PC-9 (cell line): ENCODE data around the gene TMEM141. TPM values are rescaled to one million over a fixed set of nuclear protein-coding genes. Genes with fewer than 3 reads are reported as not detected.
A peak's percentile ranks its signal among the peaks of the same experiment; 100 is the strongest.

Experiments
- BruUV-seq: library from RNA; stranded (reverse); fragments of 400-500 nt; replicated peaks from 2 replicates; lab custom pipeline; 2021; lab: Mats Ljungman, UMichigan
- CTCF ChIA-PET: fragments of 300-600 bp; sonication (Branson Sonifier 250); formaldehyde crosslinking; loops from one replicate; lab custom pipeline; 2022; ENCODE audit warnings: antibody characterized with exemption; lab: Charles Lee
- POLR2A ChIA-PET: fragments of 300-600 bp; sonication (Branson Sonifier 250); formaldehyde crosslinking; loops from one replicate; lab custom pipeline; 2022; ENCODE audit warnings: antibody characterized with exemption; ENCODE audit not compliant: unreplicated experiment; lab: Charles Lee
- DNase-seq, 2 experiments: peaks; one replicate each; pipeline versions ENCODE4 v3.0.0 to v3.0.0-alpha.2; 2015 to 2022; ENCODE audit warnings: mixed read lengths in 1 of 2
- H2AFZ ChIP-seq: fragments of 200-600 bp; sonication (generic); 2 replicates; pipeline ENCODE4 v1.8.1; 2017; ENCODE audit warnings: antibody characterized with exemption
- H3F3A ChIP-seq: fragments of 200-600 bp; sonication (generic); 2 replicates; pipeline ENCODE4 v1.8.1; 2017; ENCODE audit warnings: antibody characterized with exemption, mild to moderate bottlenecking, low read depth; ENCODE audit not compliant: insufficient read depth
- H3K27ac ChIP-seq: fragments of 200-600 bp; sonication (generic); 2 replicates; pipeline ENCODE4 v1.6.1; 2016; ENCODE audit warnings: mixed run types
- H3K27me3 ChIP-seq: fragments of 200-600 bp; sonication (generic); 2 replicates; pipeline ENCODE4 v1.6.1; 2016; ENCODE audit warnings: low read depth, mixed run types; ENCODE audit not compliant: insufficient read depth
- H3K36me3 ChIP-seq: fragments of 200-600 bp; sonication (generic); 2 replicates; pipeline ENCODE4 v1.6.1; 2016; ENCODE audit warnings: low read depth, mixed run types
- H3K4me1 ChIP-seq: fragments of 200-600 bp; sonication (generic); replicated peaks from 2 replicates; pipeline ENCODE4 v1.6.1; 2016; ENCODE audit warnings: mixed run types; ENCODE audit not compliant: insufficient read depth
- H3K4me2 ChIP-seq: fragments of 200-600 bp; sonication (generic); 2 replicates; pipeline ENCODE4 v1.6.1; 2017; ENCODE audit warnings: mixed run types
- H3K4me3 ChIP-seq: fragments of 200-600 bp; sonication (generic); 2 replicates; pipeline ENCODE4 v1.6.1; 2016; ENCODE audit warnings: mixed run types
- H3K79me2 ChIP-seq: fragments of 200-600 bp; sonication (generic); 2 replicates; pipeline ENCODE4 v1.6.1; 2017; ENCODE audit warnings: low read depth, mixed run types
- H3K9me2 ChIP-seq: fragments of 200-600 bp; sonication (generic); 2 replicates; pipeline ENCODE4 v1.8.1; 2017; ENCODE audit warnings: mild to moderate bottlenecking; ENCODE audit not compliant: insufficient read depth
- H3K9me3 ChIP-seq: fragments of 200-600 bp; sonication (generic); 2 replicates; pipeline ENCODE4 v1.8.1; 2016; ENCODE audit warnings: low read depth; ENCODE audit not compliant: insufficient read depth
- H4K20me1 ChIP-seq: fragments of 200-600 bp; sonication (generic); 2 replicates; pipeline ENCODE4 v1.8.1; 2017; ENCODE audit not compliant: insufficient read depth
- CTCF ChIP-seq: fragments of 200-600 bp; sonication (generic); conservative IDR thresholded peaks from 2 replicates; pipeline ENCODE4 v1.6.1; 2017; ENCODE audit warnings: mixed run types, antibody characterized with exemption, mild to moderate bottlenecking, moderate library complexity
- EZH2 ChIP-seq: fragments of 200-600 bp; sonication (generic); IDR thresholded peaks from 2 replicates; pipeline ENCODE4 v1.8.0; 2017; ENCODE audit warnings: antibody characterized with exemption, low read depth
- intact Hi-C: fragments of 100-400 bp; cut with micrococcal nuclease; formaldehyde crosslinking; loops from one replicate; pipeline ENCODE4 v1.10.0; 2022; ENCODE audit not compliant: unreplicated experiment
- total RNA-seq: library from RNA; stranded (reverse); gene quantifications from 2 replicates; pipeline ENCODE4 v1.2.3, GENCODE V29; 2021

TMEM141 gene
- total RNA-seq, 1 experiment from 2014 or later, result 83.6 TPM

- CTCF ChIA-PET, result no interaction called here
- intact Hi-C loops, result no loop called here
- BruUV-seq, result no TSS peak
Observed at GRCh38 chr9:136823136-136824046, 32.2 kb downstream of the TMEM141 start.

GRCh38 chr9:136824496-136825225, 33.5 kb downstream of the TMEM141 start:
- ChIA-PET CTCF (no interaction called here), POLR2A (no interaction called here)
- Histone ChIP-seq H3K27me3 (no peaks in the 10 kb centered on the region), H3K9me3 (no peaks in the 10 kb centered on the region), H3K9me2 (no peaks in the 10 kb centered on the region), H3K27ac (no peak overlapping the region), H3F3A (peaks cover 5% of the 10 kb centered on the region; the same call in 1 of the 2 replicates), H3K4me2 (no peak overlapping the region), H2AFZ (no peak overlapping the region), H3K79me2 (no peaks in the 10 kb centered on the region), H4K20me1 (peaks cover 11% of the 10 kb centered on the region), H3K4me3 (no peak overlapping the region), H3K4me1 (no peaks in the 10 kb centered on the region), H3K36me3 (no peaks in the 10 kb centered on the region)
- TF ChIP-seq EZH2 (no peak), CTCF (no peak)
- DNase-seq, result peak in 1 of 2 experiments; percentile 19
- no TSS peak for BruUV-seq
- intact Hi-C loops, result no loop called here

More at GRCh38 chr9:136823136-136824046, 32.2 kb downstream of the TMEM141 start:
- H4K20me1 ChIP-seq, result peaks cover 11% of the 10 kb centered on the region
- H3K79me2 ChIP-seq, result no peaks in the 10 kb centered on the region
- H3K4me3 ChIP-seq, result no peak overlapping the region
- DNase-seq, result no peak
- no peaks in the 10 kb centered on the region for H3K27me3 ChIP-seq
- TF ChIP-seq CTCF, result no peak
- no peak for TF ChIP-seq EZH2
- no peaks in the 10 kb centered on the region for H3K4me1 ChIP-seq
- H3K4me2 ChIP-seq, result no peak overlapping the region
- H3F3A ChIP-seq, result peaks cover 5% of the 10 kb centered on the region; the same call in 1 of the 2 replicates
- no peak overlapping the region for H2AFZ ChIP-seq
- H3K36me3 ChIP-seq, result no peaks in the 10 kb centered on the region
- POLR2A ChIA-PET, result no interaction called here
- no peak overlapping the region for H3K27ac ChIP-seq
- H3K9me3 ChIP-seq, result no peaks in the 10 kb centered on the region
- no peaks in the 10 kb centered on the region for H3K9me2 ChIP-seq

GRCh38 chr9:136825295-136826187, 34.4 kb downstream of the TMEM141 start:
- CTCF ChIA-PET, result interaction anchor here (0.7 kb wide), 1 partner anchor 48 kb away, joined by 13 read pairs; no protein-coding TSS in a partner anchor

More at GRCh38 chr9:136825295-136826187, 34.4 kb downstream of the TMEM141 start:
- Histone ChIP-seq H3K27ac (no peak overlapping the region), H3K4me2 (no peak overlapping the region), H4K20me1 (peaks cover 11% of the 10 kb centered on the region), H3K9me2 (no peaks in the 10 kb centered on the region), H3K4me1 (no peaks in the 10 kb centered on the region), H3K27me3 (no peaks in the 10 kb centered on the region), H2AFZ (no peak overlapping the region), H3K79me2 (no peaks in the 10 kb centered on the region), H3K36me3 (no peaks in the 10 kb centered on the region), H3F3A (peaks cover 4% of the 10 kb centered on the region; the same call in 1 of the 2 replicates), H3K4me3 (no peak overlapping the region), H3K9me3 (no peaks in the 10 kb centered on the region)
- intact Hi-C loops, result no loop called here
- POLR2A ChIA-PET, result no interaction called here
- DNase-seq, result peak in 1 of 2 experiments; percentile 32
- BruUV-seq, result no TSS peak
- TF ChIP-seq EZH2, result no peak
- no peak for TF ChIP-seq CTCF
